Mesendoderm (in vitro differentiated cells): Measurements from ENCODE around the gene CAPRIN2.

Source experiments
- DNase-seq: peaks from one replicate; pipeline ENCODE4 v3.0.0; 2013
- H2AK5ac ChIP-seq: 2 replicates; pipeline ENCODE4 v1.6.1; 2013; ENCODE audit warnings: low read length, inconsistent platforms
- H2BK120ac ChIP-seq: 2 replicates; pipeline ENCODE4 v1.6.1; 2013; ENCODE audit warnings: low read depth, mild to moderate bottlenecking, low read length, moderate library complexity, mixed read lengths
- H2BK15ac ChIP-seq: replicated peaks from 2 replicates; pipeline ENCODE4 v1.6.1; 2013; ENCODE audit warnings: low read depth, mild to moderate bottlenecking, moderate library complexity
- H2BK5ac ChIP-seq: 2 replicates; pipeline ENCODE4 v1.6.1; 2013; ENCODE audit warnings: low read length, inconsistent platforms
- H3K18ac ChIP-seq: 2 replicates; pipeline ENCODE4 v1.6.1; 2013; ENCODE audit warnings: mild to moderate bottlenecking, low read length, mixed read lengths
- H3K23ac ChIP-seq: one replicate; pipeline ENCODE4 v1.6.1; 2013; ENCODE audit warnings: low read length
- H3K27ac ChIP-seq: 2 replicates; pipeline ENCODE4 v1.5.1; 2013; ENCODE audit warnings: low read depth, mild to moderate bottlenecking, inconsistent platforms, low read length, moderate library complexity
- H3K27me3 ChIP-seq: 2 replicates; pipeline ENCODE4 v1.6.1; 2013; ENCODE audit warnings: low read length, control low read depth, mild to moderate bottlenecking, inconsistent platforms; ENCODE audit not compliant: insufficient read depth, poor library complexity
- H3K36me3 ChIP-seq: 2 replicates; pipeline ENCODE4 v1.6.1; 2013; ENCODE audit warnings: low read length, inconsistent platforms; ENCODE audit not compliant: control insufficient read depth, insufficient read depth
- H3K4ac ChIP-seq: one replicate; pipeline ENCODE4 v1.6.1; 2013; ENCODE audit warnings: low read depth, mild to moderate bottlenecking, low read length, moderate library complexity
- H3K4me1 ChIP-seq: 2 replicates; pipeline ENCODE4 v1.6.1; 2013; ENCODE audit warnings: low read depth, low read length, inconsistent platforms; ENCODE audit not compliant: control insufficient read depth
- H3K4me2 ChIP-seq: 2 replicates; pipeline ENCODE4 v1.6.1; 2013; ENCODE audit warnings: low read length
- H3K4me3 ChIP-seq: 2 replicates; pipeline ENCODE4 v1.5.1; 2013; ENCODE audit warnings: mild to moderate bottlenecking, low read length
- H3K56ac ChIP-seq: one replicate; pipeline ENCODE4 v1.6.1; 2013; ENCODE audit warnings: low read length
- H3K79me1 ChIP-seq: 2 replicates; pipeline ENCODE4 v1.6.1; 2013; ENCODE audit warnings: low read length, inconsistent platforms
- H3K79me2 ChIP-seq: 2 replicates; pipeline ENCODE4 v1.6.1; 2013; ENCODE audit warnings: mild to moderate bottlenecking, low read length; ENCODE audit not compliant: control insufficient read depth, insufficient read depth
- H3K9ac ChIP-seq: 2 replicates; pipeline ENCODE4 v1.6.1; 2013; ENCODE audit warnings: low read length, inconsistent platforms
- H4K5ac ChIP-seq: one replicate; pipeline ENCODE4 v1.6.1; 2013; ENCODE audit warnings: low read length
- H4K8ac ChIP-seq: one replicate; pipeline ENCODE4 v1.6.1; 2013; ENCODE audit warnings: low read depth, mild to moderate bottlenecking, control low read depth, low read length, moderate library complexity
- WGBS: extraction: QIAGEN DNeasy Blood & Tissue Kit; methylation state at CpG from one replicate; pipeline ENCODE4 v1.1.7; 2013; ENCODE audit warnings: low lambda C conversion rate, missing lambda C conversion rate; ENCODE audit not compliant: insufficient coverage; ENCODE audit errors: extremely low coverage; 5-methylcytosine and 5-hydroxymethylcytosine counted together

The CAPRIN2 gene

DNA sequence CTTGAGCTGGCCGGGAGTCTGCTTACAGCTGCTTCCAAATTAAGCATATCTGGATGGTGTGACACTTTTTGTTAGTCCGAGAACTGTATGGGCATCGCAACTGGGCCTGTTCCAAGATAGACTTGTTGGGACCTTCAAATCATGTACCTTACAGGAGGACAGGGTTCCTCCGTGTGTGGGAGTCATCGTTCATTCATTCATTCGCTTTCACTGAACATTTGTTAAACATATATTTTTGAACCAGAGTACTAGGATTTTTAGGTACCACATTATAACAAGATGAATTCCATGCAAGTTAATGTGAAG lies 58.7 kb downstream of the CAPRIN2 start:
- H3K27me3 ChIP-seq: no peaks in the 10 kb centered on the region
- H2BK5ac ChIP-seq: no peak overlapping the region
- H3K36me3 ChIP-seq: no peaks in the 10 kb centered on the region
- peak overlapping the region; percentile 3 for H3K4me3 ChIP-seq
- H2BK120ac ChIP-seq: no peak overlapping the region
- no peak overlapping the region for H3K4ac ChIP-seq
- H3K23ac ChIP-seq: no peak overlapping the region
- DNase-seq: no peak
- H4K8ac ChIP-seq: no peak overlapping the region
- H3K4me1 ChIP-seq: no peaks in the 10 kb centered on the region
- no CpG with 5 or more reads among the region's 6 CpGs for WGBS
- H3K79me2 ChIP-seq: peaks cover 3% of the 10 kb centered on the region
- H3K9ac ChIP-seq: peak overlapping the region; percentile 38
- H2BK15ac ChIP-seq: no peak overlapping the region
- no peak overlapping the region for H3K27ac ChIP-seq
- no peak overlapping the region for H2AK5ac ChIP-seq
- peak overlapping the region; percentile 11 for H3K4me2 ChIP-seq
- no peak overlapping the region for H3K18ac ChIP-seq
- peak overlapping the region; percentile 66 for H3K56ac ChIP-seq
- H3K79me1 ChIP-seq: peaks cover 6% of the 10 kb centered on the region
- H4K5ac ChIP-seq: no peak overlapping the region

DNA sequence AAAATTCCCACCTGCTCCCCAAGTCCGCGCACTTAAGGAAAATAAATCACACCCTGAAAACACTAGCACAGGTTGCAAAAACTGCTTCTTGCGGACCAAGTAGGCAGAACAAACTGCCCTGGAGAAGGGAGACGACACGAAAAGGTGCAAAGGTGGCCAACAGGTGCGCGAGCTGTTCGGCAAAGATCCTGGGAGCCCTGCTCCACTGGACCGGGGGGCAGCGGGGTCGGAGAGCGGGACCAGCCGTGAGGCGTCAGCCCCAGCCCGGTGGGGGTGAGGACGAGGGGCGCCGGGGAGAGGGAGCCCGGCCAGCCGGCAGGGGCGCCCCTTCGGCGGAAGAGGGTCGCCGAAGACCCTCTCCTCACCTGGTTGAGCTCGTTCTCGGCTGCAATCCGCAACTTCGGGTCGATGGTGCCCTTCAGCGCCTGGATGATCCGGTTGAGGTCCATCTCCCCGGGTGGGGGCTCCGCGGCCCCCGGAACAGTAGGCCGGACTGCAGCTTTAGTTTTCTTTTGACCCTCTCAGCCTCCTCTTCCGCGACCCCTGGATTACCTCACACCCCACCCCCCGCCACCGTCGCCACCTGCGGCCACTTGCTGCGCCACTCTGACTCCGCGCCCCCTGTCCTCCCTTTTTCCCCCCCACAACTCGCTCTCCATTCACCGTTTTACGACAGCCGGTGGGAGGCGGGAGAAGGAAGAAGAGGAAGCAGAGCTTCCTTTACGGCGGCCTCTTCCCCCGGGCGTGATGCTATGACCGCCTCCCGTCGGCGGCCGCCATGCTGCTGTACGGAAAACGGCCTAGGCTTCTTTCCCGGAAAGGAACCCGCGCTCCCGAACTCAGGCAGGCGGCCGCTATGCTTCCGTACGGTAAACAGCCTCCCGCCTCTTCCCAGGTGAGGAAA lies 59.3 kb downstream of the CAPRIN2 start, which contains the start of gene IPO8:
TSS of gene IPO8 (minus strand) at position 671 of the 904 bp plus-strand sequence. CDS start at position 449, 222 bp downstream.
- Histone ChIP-seq H3K79me2 (peaks cover 3% of the 10 kb centered on the region), H3K4me1 (no peaks in the 10 kb centered on the region), H4K8ac (peak within 1 kb of the TSS; percentile 89), H3K79me1 (peaks cover 6% of the 10 kb centered on the region), H3K4ac (no peak within 1 kb of the TSS), H3K4me3 (peak within 1 kb of the TSS; percentile 67), H2AK5ac (no peak within 1 kb of the TSS), H3K4me2 (peak within 1 kb of the TSS; percentile 55), H3K27me3 (no peaks in the 10 kb centered on the region), H2BK5ac (no peak within 1 kb of the TSS), H3K56ac (peak within 1 kb of the TSS; percentile 78), H2BK120ac (no peak within 1 kb of the TSS), H3K23ac (peak within 1 kb of the TSS; percentile 48), H3K36me3 (no peaks in the 10 kb centered on the region), H3K27ac (peak within 1 kb of the TSS; percentile 38), H4K5ac (no peak within 1 kb of the TSS), H2BK15ac (no peak within 1 kb of the TSS), H3K18ac (peak within 1 kb of the TSS; percentile 29), H3K9ac (peak within 1 kb of the TSS; percentile 86)
- WGBS: no CpG with 5 or more reads among the region's 71 CpGs
- peak; percentile 98 for DNase-seq

- no peak overlapping the region for H3K27ac ChIP-seq
- no peaks in the 10 kb centered on the region for H3K27me3 ChIP-seq
Measured at GRCh38 chr12:30694412-30695198, 60.1 kb downstream of the CAPRIN2 start.

DNA sequence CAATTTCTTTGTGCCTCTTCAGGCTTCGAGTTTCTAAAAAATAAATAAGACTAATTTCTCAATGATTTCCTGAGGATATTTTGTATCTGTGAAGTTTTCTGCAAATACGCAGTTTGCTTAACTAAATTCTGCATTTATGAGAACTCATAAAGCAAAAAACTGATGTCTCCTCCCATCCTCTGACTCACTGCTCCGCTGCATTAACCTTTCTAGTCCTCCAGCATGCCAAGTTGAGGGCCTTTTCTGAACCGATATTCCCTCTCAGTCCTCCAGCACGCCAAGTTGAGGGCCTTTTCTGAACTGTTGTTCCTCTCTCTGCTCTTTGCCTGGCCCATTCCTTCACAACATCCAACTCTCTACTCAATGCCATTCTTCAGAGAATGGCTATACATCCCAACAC lies 62.3 kb downstream of the CAPRIN2 start:
- Histone ChIP-seq H3K27ac (no peak overlapping the region), H3K18ac (no peak overlapping the region), H3K9ac (no peak overlapping the region), H3K4me2 (no peak overlapping the region), H3K79me2 (peaks cover 3% of the 10 kb centered on the region), H3K56ac (no peak overlapping the region), H3K36me3 (no peaks in the 10 kb centered on the region), H2AK5ac (no peak overlapping the region), H3K4me1 (no peaks in the 10 kb centered on the region), H3K4me3 (no peak overlapping the region), H4K5ac (no peak overlapping the region), H3K23ac (no peak overlapping the region), H2BK15ac (no peak overlapping the region), H3K79me1 (peaks cover 6% of the 10 kb centered on the region), H2BK120ac (no peak overlapping the region), H3K4ac (no peak overlapping the region), H3K27me3 (no peaks in the 10 kb centered on the region), H4K8ac (no peak overlapping the region), H2BK5ac (no peak overlapping the region)
- WGBS: no CpG with 5 or more reads among the region's 5 CpGs
- DNase-seq: no peak

More at GRCh38 chr12:30694412-30695198, 60.1 kb downstream of the CAPRIN2 start:
- H3K36me3 ChIP-seq: no peaks in the 10 kb centered on the region
- no peak overlapping the region for H3K18ac ChIP-seq
- H3K4me3 ChIP-seq: peak overlapping the region; percentile 67
- no peak overlapping the region for H3K23ac ChIP-seq
- no peak overlapping the region for H2BK5ac ChIP-seq
- H2BK120ac ChIP-seq: no peak overlapping the region
- H3K79me2 ChIP-seq: peaks cover 3% of the 10 kb centered on the region
- H4K8ac ChIP-seq: no peak overlapping the region
- no CpG with 5 or more reads among the region's 16 CpGs for WGBS
- H3K9ac ChIP-seq: peak overlapping the region; percentile 86
- peak; percentile 67 for DNase-seq
- no peak overlapping the region for H4K5ac ChIP-seq
- H3K4me1 ChIP-seq: no peaks in the 10 kb centered on the region
- H3K56ac ChIP-seq: peak overlapping the region; percentile 78
- H2BK15ac ChIP-seq: no peak overlapping the region
- peak overlapping the region; percentile 55 for H3K4me2 ChIP-seq
- H3K79me1 ChIP-seq: peaks cover 6% of the 10 kb centered on the region
- H3K4ac ChIP-seq: no peak overlapping the region
- H2AK5ac ChIP-seq: no peak overlapping the region

DNA sequence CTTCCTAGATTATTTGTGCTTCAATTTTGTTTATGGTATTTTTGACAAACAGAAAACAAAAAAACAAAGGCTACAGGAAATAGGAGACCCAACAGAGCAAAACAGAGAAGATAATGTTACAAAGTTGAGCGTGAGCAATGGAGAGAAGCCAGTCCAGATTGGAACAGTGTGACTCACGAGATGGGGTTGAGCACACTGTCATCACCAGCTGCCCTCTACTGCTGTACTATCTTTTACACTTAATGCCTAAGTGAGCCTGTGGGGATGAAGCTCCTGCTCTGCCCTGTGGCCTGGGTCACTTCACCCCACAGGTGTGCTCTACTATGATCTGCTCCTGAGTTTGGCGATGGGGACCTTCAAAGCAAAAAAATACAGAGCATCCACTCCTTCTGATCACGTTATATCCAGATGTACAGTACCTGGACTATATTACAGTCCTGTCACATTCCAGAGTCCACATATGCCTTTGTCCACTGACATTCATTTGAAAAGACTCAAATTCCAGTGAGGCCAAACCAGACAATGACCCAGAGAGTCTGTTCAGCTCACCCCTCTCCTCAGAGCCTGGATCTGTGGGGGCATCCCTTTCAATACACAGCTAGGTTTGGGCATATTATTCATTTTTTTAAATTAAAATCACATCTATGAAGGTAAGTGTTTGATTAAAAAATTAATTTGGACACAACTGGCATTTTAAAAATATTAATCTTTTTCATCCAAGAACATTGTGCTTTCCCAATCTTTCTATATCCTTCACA lies 63.5 kb downstream of the CAPRIN2 start:
- Histone ChIP-seq H3K79me2 (peaks cover 3% of the 10 kb centered on the region), H3K9ac (no peak overlapping the region), H3K4ac (no peak overlapping the region), H2BK5ac (no peak overlapping the region), H4K8ac (no peak overlapping the region), H2BK15ac (no peak overlapping the region), H3K79me1 (peaks cover 6% of the 10 kb centered on the region), H3K18ac (no peak overlapping the region), H3K27me3 (no peaks in the 10 kb centered on the region), H3K4me2 (no peak overlapping the region), H2AK5ac (no peak overlapping the region), H3K27ac (no peak overlapping the region), H3K4me3 (no peak overlapping the region), H3K23ac (no peak overlapping the region), H2BK120ac (no peak overlapping the region), H3K36me3 (no peaks in the 10 kb centered on the region), H3K56ac (no peak overlapping the region), H4K5ac (no peak overlapping the region), H3K4me1 (no peaks in the 10 kb centered on the region)
- WGBS: no CpG with 5 or more reads among the region's 4 CpGs
- no peak for DNase-seq
